HepG2 (cell line): ENCODE data around the gene LCE6A.

Experiments used
- CTCF ChIP-seq: sonication (generic); formaldehyde crosslinking; IDR thresholded peaks from 2 replicates; pipeline ENCODE4 v1.5.0; 2020; ENCODE audit warnings: mild to moderate bottlenecking, missing genetic modification reagents, moderate library complexity
- FOXK1 ChIP-seq: sonication (generic); formaldehyde crosslinking; IDR thresholded peaks from 2 replicates; pipeline ENCODE4 v1.4.0; 2020; ENCODE audit warnings: low read depth, missing genetic modification reagents, borderline replicate concordance
- MEIS1 ChIP-seq: sonication (generic); formaldehyde crosslinking; IDR thresholded peaks from 2 replicates; pipeline ENCODE4 v1.9.0; 2021; ENCODE audit warnings: mild to moderate bottlenecking, missing genetic modification reagents, moderate library complexity, borderline replicate concordance
- MZF1 ChIP-seq: sonication (generic); formaldehyde crosslinking; IDR thresholded peaks from 2 replicates; pipeline ENCODE4 v1.8.1; 2023; ENCODE audit warnings: mild to moderate bottlenecking, missing genetic modification reagents, borderline replicate concordance
- NFE2L1 ChIP-seq: sonication (generic); formaldehyde crosslinking; IDR thresholded peaks from 2 replicates; pipeline ENCODE4 v1.4.0; 2020; ENCODE audit warnings: missing genetic modification reagents, mild to moderate bottlenecking, borderline replicate concordance
- YY1 ChIP-seq: IDR thresholded peaks from 2 replicates; pipeline ENCODE4 v1.6.1; 2011; ENCODE audit warnings: low read length, low read depth, moderate library complexity, mild to moderate bottlenecking; ENCODE audit not compliant: insufficient read depth, insufficient replicate concordance
- ZSCAN20 ChIP-seq: sonication (generic); formaldehyde crosslinking; IDR thresholded peaks from 2 replicates; pipeline ENCODE4 v1.4.0; 2020; ENCODE audit warnings: missing genetic modification reagents, mild to moderate bottlenecking, borderline replicate concordance
- TF ChIP-seq, protein P1 (sequence below): sonication (generic); formaldehyde crosslinking; IDR thresholded peaks from 2 replicates; pipeline ENCODE4 v1.4.0; 2020; ENCODE audit warnings: missing genetic modification reagents, low read depth, mild to moderate bottlenecking, borderline replicate concordance
- TF ChIP-seq, protein P2 (sequence below): sonication (generic); formaldehyde crosslinking; IDR thresholded peaks from 2 replicates; pipeline ENCODE4 v1.9.0; 2021; ENCODE audit warnings: missing genetic modification reagents, mild to moderate bottlenecking, borderline replicate concordance
- TF ChIP-seq, protein P3 (sequence below): sonication (generic); formaldehyde crosslinking; IDR thresholded peaks from 2 replicates; pipeline ENCODE4 v1.4.0; 2020; ENCODE audit warnings: missing genetic modification reagents
- TF ChIP-seq, protein P4 (sequence below): sonication (generic); formaldehyde crosslinking; IDR thresholded peaks from 2 replicates; pipeline ENCODE4 v1.4.0; 2020; ENCODE audit warnings: missing genetic modification reagents, mild to moderate bottlenecking, borderline replicate concordance

GRCh38 chr1:152861374-152861773, 18.7 kb downstream of the LCE6A start:
- no peak for TF ChIP-seq YY1
- no peak for TF ChIP-seq MEIS1 (CRISPR knock-in tag)
- no peak for TF ChIP-seq CTCF (CRISPR knock-in tag)
- TF ChIP-seq MZF1: no peak
- TF ChIP-seq NFE2L1 (CRISPR knock-in tag): no peak
- TF ChIP-seq, protein P1, sequence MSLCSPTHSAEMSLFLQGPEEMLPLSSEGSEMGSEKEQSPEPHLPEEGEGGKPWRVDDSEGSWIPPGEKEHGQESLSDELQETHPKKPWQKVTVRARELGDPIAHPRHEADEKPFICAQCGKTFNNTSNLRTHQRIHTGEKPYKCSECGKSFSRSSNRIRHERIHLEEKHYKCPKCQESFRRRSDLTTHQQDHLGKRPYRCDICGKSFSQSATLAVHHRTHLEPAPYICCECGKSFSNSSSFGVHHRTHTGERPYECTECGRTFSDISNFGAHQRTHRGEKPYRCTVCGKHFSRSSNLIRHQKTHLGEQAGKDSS: no peak
- no peak for TF ChIP-seq ZSCAN20 (CRISPR knock-in tag)
- TF ChIP-seq, protein P2, sequence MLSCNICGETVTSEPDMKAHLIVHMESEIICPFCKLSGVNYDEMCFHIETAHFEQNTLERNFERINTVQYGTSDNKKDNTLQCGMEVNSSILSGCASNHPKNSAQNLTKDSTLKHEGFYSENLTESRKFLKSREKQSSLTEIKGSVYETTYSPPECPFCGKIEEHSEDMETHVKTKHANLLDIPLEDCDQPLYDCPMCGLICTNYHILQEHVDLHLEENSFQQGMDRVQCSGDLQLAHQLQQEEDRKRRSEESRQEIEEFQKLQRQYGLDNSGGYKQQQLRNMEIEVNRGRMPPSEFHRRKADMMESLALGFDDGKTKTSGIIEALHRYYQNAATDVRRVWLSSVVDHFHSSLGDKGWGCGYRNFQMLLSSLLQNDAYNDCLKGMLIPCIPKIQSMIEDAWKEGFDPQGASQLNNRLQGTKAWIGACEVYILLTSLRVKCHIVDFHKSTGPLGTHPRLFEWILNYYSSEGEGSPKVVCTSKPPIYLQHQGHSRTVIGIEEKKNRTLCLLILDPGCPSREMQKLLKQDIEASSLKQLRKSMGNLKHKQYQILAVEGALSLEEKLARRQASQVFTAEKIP (CRISPR knock-in tag): no peak
- TF ChIP-seq, protein P3, sequence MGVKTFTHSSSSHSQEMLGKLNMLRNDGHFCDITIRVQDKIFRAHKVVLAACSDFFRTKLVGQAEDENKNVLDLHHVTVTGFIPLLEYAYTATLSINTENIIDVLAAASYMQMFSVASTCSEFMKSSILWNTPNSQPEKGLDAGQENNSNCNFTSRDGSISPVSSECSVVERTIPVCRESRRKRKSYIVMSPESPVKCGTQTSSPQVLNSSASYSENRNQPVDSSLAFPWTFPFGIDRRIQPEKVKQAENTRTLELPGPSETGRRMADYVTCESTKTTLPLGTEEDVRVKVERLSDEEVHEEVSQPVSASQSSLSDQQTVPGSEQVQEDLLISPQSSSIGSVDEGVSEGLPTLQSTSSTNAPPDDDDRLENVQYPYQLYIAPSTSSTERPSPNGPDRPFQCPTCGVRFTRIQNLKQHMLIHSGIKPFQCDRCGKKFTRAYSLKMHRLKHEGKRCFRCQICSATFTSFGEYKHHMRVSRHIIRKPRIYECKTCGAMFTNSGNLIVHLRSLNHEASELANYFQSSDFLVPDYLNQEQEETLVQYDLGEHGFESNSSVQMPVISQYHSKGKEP (CRISPR knock-in tag): no peak
- TF ChIP-seq, protein P4, sequence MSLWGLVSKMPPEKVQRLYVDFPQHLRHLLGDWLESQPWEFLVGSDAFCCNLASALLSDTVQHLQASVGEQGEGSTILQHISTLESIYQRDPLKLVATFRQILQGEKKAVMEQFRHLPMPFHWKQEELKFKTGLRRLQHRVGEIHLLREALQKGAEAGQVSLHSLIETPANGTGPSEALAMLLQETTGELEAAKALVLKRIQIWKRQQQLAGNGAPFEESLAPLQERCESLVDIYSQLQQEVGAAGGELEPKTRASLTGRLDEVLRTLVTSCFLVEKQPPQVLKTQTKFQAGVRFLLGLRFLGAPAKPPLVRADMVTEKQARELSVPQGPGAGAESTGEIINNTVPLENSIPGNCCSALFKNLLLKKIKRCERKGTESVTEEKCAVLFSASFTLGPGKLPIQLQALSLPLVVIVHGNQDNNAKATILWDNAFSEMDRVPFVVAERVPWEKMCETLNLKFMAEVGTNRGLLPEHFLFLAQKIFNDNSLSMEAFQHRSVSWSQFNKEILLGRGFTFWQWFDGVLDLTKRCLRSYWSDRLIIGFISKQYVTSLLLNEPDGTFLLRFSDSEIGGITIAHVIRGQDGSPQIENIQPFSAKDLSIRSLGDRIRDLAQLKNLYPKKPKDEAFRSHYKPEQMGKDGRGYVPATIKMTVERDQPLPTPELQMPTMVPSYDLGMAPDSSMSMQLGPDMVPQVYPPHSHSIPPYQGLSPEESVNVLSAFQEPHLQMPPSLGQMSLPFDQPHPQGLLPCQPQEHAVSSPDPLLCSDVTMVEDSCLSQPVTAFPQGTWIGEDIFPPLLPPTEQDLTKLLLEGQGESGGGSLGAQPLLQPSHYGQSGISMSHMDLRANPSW: no peak
- no peak for TF ChIP-seq FOXK1 (CRISPR knock-in tag)
